Kidney epithelial cell (primary cell): ENCODE data around the gene GSK3A. TPM values are rescaled to one million over a fixed set of nuclear protein-coding genes. Genes with fewer than 3 reads are reported as not detected.
A peak's percentile ranks its signal among the peaks of the same experiment; 100 is the strongest.

Experiments used
- DNase-seq: peaks from one replicate; pipeline ENCODE4 v3.0.0-alpha.2; 2010; ENCODE audit warnings: low read depth
- H3K27me3 ChIP-seq: 2 replicates; pipeline ENCODE4 v1.6.0; 2011; ENCODE audit warnings: low read length; ENCODE audit not compliant: control insufficient read depth, insufficient read depth
- H3K36me3 ChIP-seq: 2 replicates; pipeline ENCODE4 v1.5.1; 2011; ENCODE audit warnings: low read length; ENCODE audit not compliant: control insufficient read depth, insufficient read depth
- H3K4me3 ChIP-seq: 2 replicates; pipeline ENCODE4 v1.5.1; 2011; ENCODE audit warnings: low read depth, mild to moderate bottlenecking, control low read depth, low read length
- total RNA-seq: library from RNA; depleted of rRNA; stranded (reverse); fragments of >200 nt; gene quantifications from 2 replicates; pipeline ENCODE4 v1.2.3, GENCODE V29; 2015
- TF ChIP-seq, protein P1 (sequence below): IDR thresholded peaks from 2 replicates; pipeline ENCODE4 v1.5.1; 2011; ENCODE audit warnings: mild to moderate bottlenecking, moderate library complexity, low read length, control low read depth, inconsistent platforms; ENCODE audit not compliant: insufficient read depth, poor library complexity, severe bottlenecking

Gene GSK3A
- total RNA-seq, 1 donor from 2014 or later: 27.3 TPM

DNA sequence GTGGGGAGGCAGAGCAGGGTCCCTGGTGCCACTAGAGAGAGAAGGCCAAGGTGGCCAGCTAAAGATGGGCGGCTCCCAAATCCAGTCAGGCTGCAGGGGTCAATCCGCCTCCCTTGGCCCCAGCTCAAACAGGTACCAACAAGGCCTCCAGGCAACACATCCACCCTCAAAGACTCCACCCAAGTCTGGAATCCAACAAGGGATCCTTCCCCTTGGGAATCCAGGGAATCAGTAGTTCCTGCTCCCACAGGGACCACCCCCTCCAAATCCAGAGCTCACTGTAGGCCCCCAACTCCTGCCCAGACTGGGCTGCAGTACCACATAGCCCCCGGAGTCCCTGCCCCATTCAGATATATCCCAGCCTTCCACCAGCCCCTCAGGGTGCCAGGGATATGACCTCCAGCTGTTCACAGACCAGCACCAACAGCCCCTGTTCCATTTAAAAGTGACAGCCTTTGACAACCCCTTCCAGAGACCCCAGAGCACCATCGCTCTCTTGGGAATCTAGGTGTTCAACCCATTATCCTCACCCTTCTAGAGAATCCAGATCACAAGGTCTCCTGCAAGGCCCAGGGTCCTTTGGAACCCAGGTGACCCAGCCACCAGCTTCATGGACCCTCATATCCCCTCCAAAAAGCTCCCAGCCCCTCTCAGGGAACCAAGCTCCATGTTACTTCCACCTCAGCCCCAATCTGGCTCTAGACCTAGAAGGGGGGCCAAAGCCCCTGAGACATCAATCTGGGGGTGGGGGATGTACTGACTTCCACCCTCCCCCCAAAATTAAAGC lies 9.4 kb upstream of the GSK3A start:
- no peak overlapping the region for H3K4me3 ChIP-seq
- DNase-seq: no peak
- peaks cover 3% of the 10 kb centered on the region for H3K36me3 ChIP-seq
- TF ChIP-seq, protein P1, sequence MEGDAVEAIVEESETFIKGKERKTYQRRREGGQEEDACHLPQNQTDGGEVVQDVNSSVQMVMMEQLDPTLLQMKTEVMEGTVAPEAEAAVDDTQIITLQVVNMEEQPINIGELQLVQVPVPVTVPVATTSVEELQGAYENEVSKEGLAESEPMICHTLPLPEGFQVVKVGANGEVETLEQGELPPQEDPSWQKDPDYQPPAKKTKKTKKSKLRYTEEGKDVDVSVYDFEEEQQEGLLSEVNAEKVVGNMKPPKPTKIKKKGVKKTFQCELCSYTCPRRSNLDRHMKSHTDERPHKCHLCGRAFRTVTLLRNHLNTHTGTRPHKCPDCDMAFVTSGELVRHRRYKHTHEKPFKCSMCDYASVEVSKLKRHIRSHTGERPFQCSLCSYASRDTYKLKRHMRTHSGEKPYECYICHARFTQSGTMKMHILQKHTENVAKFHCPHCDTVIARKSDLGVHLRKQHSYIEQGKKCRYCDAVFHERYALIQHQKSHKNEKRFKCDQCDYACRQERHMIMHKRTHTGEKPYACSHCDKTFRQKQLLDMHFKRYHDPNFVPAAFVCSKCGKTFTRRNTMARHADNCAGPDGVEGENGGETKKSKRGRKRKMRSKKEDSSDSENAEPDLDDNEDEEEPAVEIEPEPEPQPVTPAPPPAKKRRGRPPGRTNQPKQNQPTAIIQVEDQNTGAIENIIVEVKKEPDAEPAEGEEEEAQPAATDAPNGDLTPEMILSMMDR: no peak
- H3K27me3 ChIP-seq: no peaks in the 10 kb centered on the region

DNA sequence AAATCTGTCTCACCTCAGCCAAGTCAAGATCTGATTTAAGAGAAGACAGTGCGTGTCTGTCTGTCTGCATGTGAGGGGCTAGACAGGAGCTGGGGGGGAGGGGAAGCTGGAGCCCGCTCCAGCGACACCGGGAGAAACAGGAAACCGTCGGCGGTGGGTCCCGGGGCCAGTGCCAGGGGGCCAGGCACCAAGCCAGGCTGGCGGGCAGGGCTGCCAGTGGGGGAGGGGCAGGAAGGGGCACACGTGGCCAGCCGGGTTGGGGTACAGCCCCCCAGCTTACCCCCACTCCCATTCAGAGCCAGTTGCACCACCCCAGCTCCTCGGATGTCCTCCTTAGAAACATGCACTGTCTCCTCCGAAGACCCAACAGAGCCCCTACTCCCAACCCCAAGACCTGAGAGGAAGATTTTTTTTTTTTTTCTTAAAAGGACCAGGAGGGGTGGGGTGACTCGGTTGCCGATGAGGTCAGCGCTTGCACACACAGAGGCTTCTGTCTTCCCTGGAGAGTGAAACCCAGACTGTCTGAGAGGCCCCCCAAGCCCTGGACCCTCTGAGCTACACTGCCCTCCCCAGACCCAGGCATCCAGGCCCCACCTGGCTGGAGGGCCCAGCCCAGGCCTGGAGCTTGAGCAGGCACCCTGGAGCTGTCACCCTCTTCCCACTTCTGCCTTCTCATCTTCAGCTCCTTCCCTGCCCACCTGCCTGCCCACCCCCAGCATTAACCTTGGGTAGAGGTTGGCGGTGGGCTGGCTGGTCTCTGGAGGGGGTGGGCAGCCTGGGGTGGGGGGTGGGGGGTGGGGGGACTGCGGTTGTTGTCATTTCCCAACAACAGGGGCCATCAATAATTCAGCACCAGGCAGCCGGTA lies 8.5 kb upstream of the GSK3A start:
- TF ChIP-seq, protein P1: no peak
- H3K36me3 ChIP-seq: peaks cover 3% of the 10 kb centered on the region
- no peaks in the 10 kb centered on the region for H3K27me3 ChIP-seq
- H3K4me3 ChIP-seq: peak overlapping the region; percentile 4
- no peak for DNase-seq

DNA sequence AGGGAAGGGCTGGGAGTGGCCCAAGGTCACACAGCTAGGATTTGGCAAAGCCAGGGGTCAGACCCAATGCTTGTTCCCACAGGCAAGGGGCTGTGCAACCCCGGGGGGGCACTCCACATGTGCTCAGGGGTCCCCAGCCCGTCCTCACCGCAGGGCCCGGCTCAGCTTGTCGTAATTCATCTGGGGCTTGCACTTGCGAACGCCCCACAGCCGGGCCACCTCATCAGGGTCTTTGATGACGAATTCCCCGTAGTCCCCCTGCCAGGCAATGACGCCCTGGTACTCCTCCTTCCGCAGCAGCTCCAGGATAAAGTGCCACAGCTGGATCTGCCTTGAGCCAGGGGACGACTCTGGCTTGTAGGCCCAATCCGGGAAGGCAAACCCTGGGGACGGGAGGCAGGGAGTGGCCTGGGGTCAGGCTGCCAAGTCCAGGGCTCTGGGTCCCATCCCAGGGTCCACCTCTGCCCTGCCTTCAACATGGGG lies 7.8 kb upstream of the GSK3A start:
- DNase-seq: no peak
- Histone ChIP-seq H3K27me3 (no peaks in the 10 kb centered on the region), H3K36me3 (peaks cover 3% of the 10 kb centered on the region), H3K4me3 (no peak overlapping the region)
- TF ChIP-seq, protein P1: no peak

DNA sequence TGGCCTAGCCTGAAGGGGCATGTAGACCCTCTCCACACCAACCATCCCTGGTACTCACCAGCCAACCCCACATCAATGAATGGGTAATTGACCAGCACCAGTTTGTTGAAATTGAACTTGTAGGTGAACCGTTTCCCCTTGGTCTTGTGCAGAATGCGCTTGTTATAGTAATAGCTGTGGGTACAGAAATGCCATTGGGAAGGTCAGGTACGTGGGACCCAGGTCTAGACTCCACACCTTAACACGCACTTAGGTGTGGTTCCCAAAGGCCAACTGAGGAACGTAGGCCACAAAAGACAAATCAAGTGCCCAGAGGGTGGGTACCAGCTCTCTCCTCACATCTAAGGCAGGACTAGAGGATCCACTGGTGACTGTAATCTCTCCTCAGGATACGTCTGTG lies 7.4 kb upstream of the GSK3A start:
- no peaks in the 10 kb centered on the region for H3K27me3 ChIP-seq
- peaks cover 3% of the 10 kb centered on the region for H3K36me3 ChIP-seq
- no peak overlapping the region for H3K4me3 ChIP-seq
- no peak for DNase-seq
- TF ChIP-seq, protein P1: no peak

DNA sequence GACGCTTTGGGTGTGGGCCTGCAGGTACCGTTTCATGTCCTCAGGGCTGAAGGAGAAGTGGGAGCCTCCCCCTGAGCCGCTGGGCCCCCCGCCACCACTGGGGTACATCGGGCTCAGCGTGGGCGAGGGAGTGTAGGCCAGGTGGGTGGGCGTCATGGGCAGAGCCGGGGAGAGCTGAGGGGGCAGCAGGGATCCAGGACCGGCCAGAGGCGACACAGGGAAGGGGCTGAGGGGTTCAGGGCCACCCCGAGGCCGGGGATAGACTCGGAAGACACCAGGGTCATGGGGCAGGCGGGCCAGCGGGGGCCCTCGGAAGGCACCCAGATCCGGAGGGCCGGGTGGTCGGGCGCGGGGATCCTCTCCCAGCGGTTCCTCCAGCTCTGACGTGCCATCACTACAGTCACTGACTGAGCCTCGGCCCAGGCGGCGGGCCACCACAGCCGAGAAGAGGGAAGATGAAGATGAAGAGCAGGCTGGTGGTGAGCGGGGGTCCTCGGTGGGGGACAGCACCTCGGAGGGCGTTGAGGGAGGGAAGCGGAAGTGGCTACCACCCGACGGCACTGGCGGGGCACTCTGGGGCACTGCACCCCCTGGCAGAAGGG lies 6.8 kb upstream of the GSK3A start:
- Histone ChIP-seq H3K27me3 (no peaks in the 10 kb centered on the region), H3K36me3 (peaks cover 3% of the 10 kb centered on the region), H3K4me3 (no peak overlapping the region)
- DNase-seq: no peak
- TF ChIP-seq, protein P1: no peak
